Gastrocnemius medialis (tissue), 4 donors: ENCODE measurements around the gene ZDHHC21. TPM values are rescaled to one million over a fixed set of nuclear protein-coding genes. Genes with fewer than 3 reads are reported as not detected.

ENCODE experiments used
- ATAC-seq, 2 donors: fragments of 150-250 bp; one replicate each; pipeline ENCODE4 v1.9.1; 2016
- DNase-seq, 2 donors: peaks; one replicate each; pipeline ENCODE4 v3.0.0-alpha.2; 2019
- H3K27ac ChIP-seq, 4 donors: fragments of 200-600 bp; sonication (generic); 1 replicate in 1 of 4; 2 replicates in 3 of 4; pipeline ENCODE4 v1.5.1; 2016 to 2018; ENCODE audit warnings: mild to moderate bottlenecking in 2 of 4, moderate library complexity in 1 of 4
- H3K27me3 ChIP-seq, 3 donors: fragments of 200-600 bp; sonication (generic) in 2 of 3; 1 replicate in 1 of 3; 2 replicates in 2 of 3; pipeline versions ENCODE4 v1.5.1 to v1.6.0; 2016 to 2019; ENCODE audit warnings: mild to moderate bottlenecking in 1 of 3, moderate library complexity in 1 of 3
- H3K36me3 ChIP-seq, 2 donors: fragments of 200-600 bp; sonication (generic) in 1 of 2; one replicate each; pipeline ENCODE4 v1.5.1; 2017 to 2018
- H3K4me1 ChIP-seq, 2 donors: fragments of 200-600 bp; sonication (generic) in 1 of 2; one replicate each; pipeline ENCODE4 v1.5.1; 2016 to 2017; ENCODE audit warnings: mild to moderate bottlenecking in 2 of 2
- H3K4me3 ChIP-seq, 4 donors: fragments of 200-600 bp; sonication (generic) in 3 of 4; 1 replicate in 1 of 4; 2 replicates in 3 of 4; pipeline ENCODE4 v1.5.1; 2016 to 2019; ENCODE audit warnings: mild to moderate bottlenecking in 2 of 4
- H3K9me3 ChIP-seq, 3 donors: fragments of 200-600 bp; sonication (generic) in 2 of 3; 1 replicate in 1 of 3; 2 replicates in 2 of 3; pipeline ENCODE4 v1.5.1; 2016 to 2019
- POLR2A ChIP-seq, 2 donors: fragments of 450-650 bp; IDR thresholded peaks; one replicate each; pipeline ENCODE4 v1.6.1; 2017; ENCODE audit warnings: antibody characterized with exemption in 2 of 2, mild to moderate bottlenecking in 2 of 2, moderate library complexity in 2 of 2
- in situ Hi-C, 4 donors: fragments of 200-750 bp; cut with MboI; loops; one replicate each; pipeline versions ENCODE4 v1.15.0 to v1.8.0; 2017; ENCODE audit warnings: low sequenced_read_pairs in 4 of 4
- intact Hi-C: fragments of 100-400 bp; cut with DNase I; formaldehyde crosslinking; loops from one replicate; pipeline ENCODE4 v1.15.1; 2023; ENCODE audit warnings: low total_unique reads
- total RNA-seq, 4 donors: library from RNA; depleted of rRNA; stranded (reverse); fragments of >200 nt; gene quantifications; one replicate each; pipeline versions ENCODE4 v1.1.0 to v1.2.3, GENCODE V29; 2016
- TF ChIP-seq, protein P1 (sequence below), 5 experiments: fragments of 450-650 bp in 3 of 5; fragments of 200-600 bp in 2 of 5; sonication (generic) in 2 of 5; IDR thresholded peaks in 4 of 5; conservative IDR thresholded peaks in 1 of 5; 1 replicate in 4 of 5; 2 replicates in 1 of 5; pipeline ENCODE4 v1.5.1; 2016 to 2019; ENCODE audit warnings: antibody characterized with exemption in 5 of 5, mild to moderate bottlenecking in 3 of 5, moderate library complexity in 3 of 5

The ZDHHC21 gene
- total RNA-seq, 4 donors from 2014 or later: 3.7 to 15.9 (median 6.1) TPM

DNA sequence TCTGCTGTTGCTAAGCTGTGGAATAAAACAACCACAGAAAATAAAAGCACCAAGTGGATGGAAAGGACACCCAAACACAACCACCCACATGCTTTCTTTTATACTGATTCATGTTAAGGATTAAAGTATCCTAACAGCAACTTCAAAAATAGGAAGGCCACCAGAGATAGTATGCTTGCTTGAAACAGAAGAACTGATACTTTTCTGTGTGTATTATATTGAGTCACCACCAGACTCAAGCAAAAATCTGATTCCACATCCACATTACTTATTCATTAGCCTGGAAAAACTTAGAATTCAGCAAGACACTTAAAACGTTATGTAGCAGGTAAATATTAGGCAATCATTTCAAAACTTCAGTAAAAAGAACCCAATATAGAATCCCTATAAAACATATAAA lies 52.3 kb downstream of the ZDHHC21 start:
- Histone ChIP-seq H3K9me3 (no peaks in the 10 kb centered on the region), H3K4me1 (no peaks in the 10 kb centered on the region), H3K4me3 (no peak overlapping the region), H3K27me3 (no peaks in the 10 kb centered on the region), H3K27ac (no peak overlapping the region), H3K36me3 (no peaks in the 10 kb centered on the region)
- DNase-seq (no peak), ATAC-seq (no peak)
- TF ChIP-seq, protein P1, sequence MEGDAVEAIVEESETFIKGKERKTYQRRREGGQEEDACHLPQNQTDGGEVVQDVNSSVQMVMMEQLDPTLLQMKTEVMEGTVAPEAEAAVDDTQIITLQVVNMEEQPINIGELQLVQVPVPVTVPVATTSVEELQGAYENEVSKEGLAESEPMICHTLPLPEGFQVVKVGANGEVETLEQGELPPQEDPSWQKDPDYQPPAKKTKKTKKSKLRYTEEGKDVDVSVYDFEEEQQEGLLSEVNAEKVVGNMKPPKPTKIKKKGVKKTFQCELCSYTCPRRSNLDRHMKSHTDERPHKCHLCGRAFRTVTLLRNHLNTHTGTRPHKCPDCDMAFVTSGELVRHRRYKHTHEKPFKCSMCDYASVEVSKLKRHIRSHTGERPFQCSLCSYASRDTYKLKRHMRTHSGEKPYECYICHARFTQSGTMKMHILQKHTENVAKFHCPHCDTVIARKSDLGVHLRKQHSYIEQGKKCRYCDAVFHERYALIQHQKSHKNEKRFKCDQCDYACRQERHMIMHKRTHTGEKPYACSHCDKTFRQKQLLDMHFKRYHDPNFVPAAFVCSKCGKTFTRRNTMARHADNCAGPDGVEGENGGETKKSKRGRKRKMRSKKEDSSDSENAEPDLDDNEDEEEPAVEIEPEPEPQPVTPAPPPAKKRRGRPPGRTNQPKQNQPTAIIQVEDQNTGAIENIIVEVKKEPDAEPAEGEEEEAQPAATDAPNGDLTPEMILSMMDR (IDR thresholded peaks at IDR 0.05 in 4 of 5, conservative IDR thresholded peaks at IDR 0.05 in 1 of 5): no peak
- no peak for TF ChIP-seq POLR2A (IDR thresholded peaks at IDR 0.05)
- intact Hi-C loops (no loop called here), in situ Hi-C loops (no loop called here)

DNA sequence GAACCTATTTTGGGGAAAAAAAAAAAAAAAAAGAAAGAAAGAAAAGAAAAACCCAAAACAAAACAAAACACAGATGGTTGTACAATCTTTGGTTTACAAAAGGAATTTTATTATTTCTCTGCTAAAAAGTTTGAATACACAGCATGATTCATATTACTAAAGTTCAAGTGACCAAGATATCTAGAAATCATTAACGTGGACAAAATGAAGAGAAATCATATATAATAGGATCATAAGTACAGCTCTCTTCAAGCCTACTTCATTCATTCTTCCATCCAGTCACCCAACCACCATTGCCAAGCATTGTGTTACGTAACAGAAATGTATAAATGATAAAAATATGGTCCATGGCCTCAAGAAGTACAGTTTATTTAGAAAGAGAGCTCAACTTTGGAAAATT lies 52.9 kb downstream of the ZDHHC21 start:
- intact Hi-C loops: no loop called here
- no peak for ATAC-seq
- in situ Hi-C loops: no loop called here
- no peak overlapping the region for H3K4me3 ChIP-seq
- H3K36me3 ChIP-seq: no peaks in the 10 kb centered on the region
- H3K4me1 ChIP-seq: no peaks in the 10 kb centered on the region
- DNase-seq: no peak
- no peak overlapping the region for H3K27ac ChIP-seq
- TF ChIP-seq, protein P1 (IDR thresholded peaks at IDR 0.05 in 4 of 5, conservative IDR thresholded peaks at IDR 0.05 in 1 of 5): no peak
- no peak for TF ChIP-seq POLR2A (IDR thresholded peaks at IDR 0.05)
- no peaks in the 10 kb centered on the region for H3K27me3 ChIP-seq
- no peaks in the 10 kb centered on the region for H3K9me3 ChIP-seq

DNA sequence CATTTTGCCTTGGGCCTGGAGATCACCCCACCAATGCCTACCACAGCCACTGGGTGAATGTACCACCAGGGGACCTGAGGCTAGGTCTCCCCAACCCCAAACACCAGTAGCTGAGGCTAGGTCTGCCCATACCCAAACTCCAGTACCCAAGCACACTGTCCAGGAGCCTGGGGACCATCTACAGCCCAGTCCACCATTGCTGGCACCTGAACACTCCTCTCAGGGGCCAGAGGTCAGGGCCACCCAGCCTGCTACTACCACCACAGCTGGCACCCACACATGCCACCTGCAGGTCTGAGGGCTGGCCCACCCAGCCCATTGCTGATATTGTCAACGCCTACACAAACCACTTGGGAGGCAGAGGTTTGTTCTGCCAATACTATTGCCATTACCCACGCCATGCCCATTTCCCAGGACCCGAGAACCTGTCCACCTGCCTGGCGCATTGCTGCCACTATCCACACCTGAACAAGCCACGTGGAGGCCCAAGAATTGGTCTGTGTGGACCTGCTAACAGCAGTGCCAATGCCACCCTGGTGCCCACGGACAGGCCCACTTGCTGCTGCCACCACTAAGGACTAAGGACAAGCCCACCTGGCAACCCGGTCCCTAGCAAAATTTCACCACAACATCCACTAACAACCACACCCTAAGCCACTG lies 59.2 kb downstream of the ZDHHC21 start:
- no peak overlapping the region for H3K27ac ChIP-seq
- H3K27me3 ChIP-seq: no peaks in the 10 kb centered on the region
- no peak for DNase-seq
- H3K4me3 ChIP-seq: no peak overlapping the region
- intact Hi-C loops: no loop called here
- in situ Hi-C loops: no loop called here
- no peak for ATAC-seq
- H3K36me3 ChIP-seq: peaks cover 0 to 7% of the 10 kb centered on the region in 2 donors
- no peaks in the 10 kb centered on the region for H3K9me3 ChIP-seq
- no peak for TF ChIP-seq POLR2A (IDR thresholded peaks at IDR 0.05)
- TF ChIP-seq, protein P1 (IDR thresholded peaks at IDR 0.05 in 4 of 5, conservative IDR thresholded peaks at IDR 0.05 in 1 of 5): no peak
- H3K4me1 ChIP-seq: no peaks in the 10 kb centered on the region

DNA sequence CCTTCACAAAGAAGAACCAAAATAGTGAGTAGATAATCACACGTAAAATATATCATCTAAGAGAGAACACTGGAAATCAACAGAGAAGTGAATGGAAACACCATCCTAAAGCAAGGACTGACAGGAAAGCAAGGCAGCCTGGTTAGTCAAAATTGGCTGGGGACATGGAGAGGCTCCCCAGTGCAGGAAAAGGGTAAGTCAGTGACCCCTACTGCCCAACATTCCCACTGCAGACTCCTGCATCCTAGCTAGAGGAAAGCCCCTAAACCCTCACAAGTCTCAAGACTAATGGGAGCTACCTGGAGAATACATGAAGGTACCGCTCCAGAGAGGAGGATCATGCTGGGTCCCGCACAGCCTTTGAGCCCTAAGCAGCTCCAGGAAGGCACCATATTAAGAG lies 60.1 kb downstream of the ZDHHC21 start:
- DNase-seq (no peak), ATAC-seq (no peak)
- in situ Hi-C loops (no loop called here), intact Hi-C loops (no loop called here)
- Histone ChIP-seq H3K27ac (no peak overlapping the region), H3K4me3 (no peak overlapping the region), H3K4me1 (no peaks in the 10 kb centered on the region), H3K9me3 (no peaks in the 10 kb centered on the region), H3K27me3 (no peaks in the 10 kb centered on the region), H3K36me3 (peaks cover 0 to 7% of the 10 kb centered on the region in 2 donors)
- TF ChIP-seq POLR2A (IDR thresholded peaks at IDR 0.05): no peak
- TF ChIP-seq, protein P1 (IDR thresholded peaks at IDR 0.05 in 4 of 5, conservative IDR thresholded peaks at IDR 0.05 in 1 of 5): no peak

DNA sequence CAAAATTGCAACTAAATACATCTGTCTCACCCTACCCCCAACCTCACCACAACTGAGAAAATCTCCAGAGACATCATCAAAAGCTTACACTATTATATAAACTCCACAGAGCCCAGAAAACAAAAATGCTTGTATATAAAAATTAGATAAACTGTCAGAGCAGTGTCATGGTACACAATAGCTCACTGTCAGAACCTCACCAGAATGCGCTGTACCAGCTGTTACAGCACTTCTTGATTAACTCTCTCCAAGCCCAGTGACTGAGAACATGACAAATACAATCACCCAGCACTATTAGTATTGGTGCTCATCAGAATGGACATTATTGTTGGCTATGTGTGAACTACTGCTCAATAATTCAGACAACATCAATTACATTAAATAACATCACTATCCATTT lies 65.7 kb downstream of the ZDHHC21 start:
- no peaks in the 10 kb centered on the region for H3K4me1 ChIP-seq
- ATAC-seq: no peak
- in situ Hi-C loops: no loop called here
- TF ChIP-seq, protein P1 (IDR thresholded peaks at IDR 0.05 in 4 of 5, conservative IDR thresholded peaks at IDR 0.05 in 1 of 5): no peak
- TF ChIP-seq POLR2A (IDR thresholded peaks at IDR 0.05): no peak
- no peak overlapping the region for H3K27ac ChIP-seq
- intact Hi-C loops: no loop called here
- peaks cover 3 to 7% of the 10 kb centered on the region in 2 donors for H3K36me3 ChIP-seq
- H3K27me3 ChIP-seq: no peaks in the 10 kb centered on the region
- no peak for DNase-seq
- H3K9me3 ChIP-seq: no peaks in the 10 kb centered on the region
- H3K4me3 ChIP-seq: no peak overlapping the region
